Fibroblast of upper back skin (primary cell): ENCODE measurements around the gene CAPN11.

ENCODE experiments used
- DNase-seq: peaks from one replicate; pipeline ENCODE4 v3.0.0-alpha.2; 2013

Gene CAPN11

DNA sequence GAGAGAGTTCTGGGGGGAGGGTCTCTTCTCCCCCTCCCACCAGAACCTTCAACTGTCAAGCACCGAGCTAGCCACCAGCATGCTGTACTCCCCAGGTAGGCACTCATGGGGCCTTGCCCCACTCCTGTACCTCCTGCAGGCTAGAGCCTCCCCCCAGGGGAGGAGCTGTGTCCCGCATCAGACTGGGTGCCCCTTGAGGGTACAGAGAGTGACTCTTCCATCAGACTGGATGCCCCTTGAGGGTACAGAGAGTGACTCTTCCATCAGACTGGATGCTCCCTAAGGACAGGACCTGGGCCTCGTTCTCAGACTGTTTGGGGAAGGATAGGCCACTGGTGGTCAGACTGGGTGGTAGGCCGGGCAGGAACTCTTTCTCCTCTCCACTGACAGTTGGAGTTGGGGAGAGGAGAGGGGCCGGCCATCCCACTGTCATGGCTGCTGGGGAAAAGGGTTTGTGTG is at the start of gene CAPN11:
Gene CAPN11 (plus strand): TSS at position 51 of the 459 bp plus-strand sequence. CDS start 29 bp downstream, at position 80.
- DNase-seq = no peak

GRCh38 chr6:44109212-44109611 is 49.4 kb upstream of the CAPN11 start:
- no peak for DNase-seq

- no peak for DNase-seq
Observed at GRCh38 chr6:44110005-44110676, 48.5 kb upstream of the CAPN11 start.

DNA sequence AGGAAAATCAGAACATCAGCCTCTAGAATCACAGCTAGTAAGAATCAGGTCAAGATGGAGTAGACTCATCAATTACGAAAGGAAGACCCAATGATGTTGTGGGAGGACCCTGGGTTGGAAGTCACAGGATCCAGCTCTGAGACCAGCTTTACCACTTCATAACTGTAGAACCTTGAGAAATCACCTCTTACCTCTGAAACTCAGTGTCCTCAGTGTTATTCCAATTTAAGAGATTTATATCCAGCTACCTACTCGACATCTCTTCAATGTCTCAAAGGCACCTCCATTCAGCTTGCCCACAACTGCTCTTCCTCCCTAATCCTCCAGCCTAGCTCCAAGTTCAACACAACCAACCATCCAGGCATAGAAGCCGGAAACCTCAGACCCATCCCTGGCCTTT is 47.7 kb upstream of the CAPN11 start:
- DNase-seq = no peak

DNA sequence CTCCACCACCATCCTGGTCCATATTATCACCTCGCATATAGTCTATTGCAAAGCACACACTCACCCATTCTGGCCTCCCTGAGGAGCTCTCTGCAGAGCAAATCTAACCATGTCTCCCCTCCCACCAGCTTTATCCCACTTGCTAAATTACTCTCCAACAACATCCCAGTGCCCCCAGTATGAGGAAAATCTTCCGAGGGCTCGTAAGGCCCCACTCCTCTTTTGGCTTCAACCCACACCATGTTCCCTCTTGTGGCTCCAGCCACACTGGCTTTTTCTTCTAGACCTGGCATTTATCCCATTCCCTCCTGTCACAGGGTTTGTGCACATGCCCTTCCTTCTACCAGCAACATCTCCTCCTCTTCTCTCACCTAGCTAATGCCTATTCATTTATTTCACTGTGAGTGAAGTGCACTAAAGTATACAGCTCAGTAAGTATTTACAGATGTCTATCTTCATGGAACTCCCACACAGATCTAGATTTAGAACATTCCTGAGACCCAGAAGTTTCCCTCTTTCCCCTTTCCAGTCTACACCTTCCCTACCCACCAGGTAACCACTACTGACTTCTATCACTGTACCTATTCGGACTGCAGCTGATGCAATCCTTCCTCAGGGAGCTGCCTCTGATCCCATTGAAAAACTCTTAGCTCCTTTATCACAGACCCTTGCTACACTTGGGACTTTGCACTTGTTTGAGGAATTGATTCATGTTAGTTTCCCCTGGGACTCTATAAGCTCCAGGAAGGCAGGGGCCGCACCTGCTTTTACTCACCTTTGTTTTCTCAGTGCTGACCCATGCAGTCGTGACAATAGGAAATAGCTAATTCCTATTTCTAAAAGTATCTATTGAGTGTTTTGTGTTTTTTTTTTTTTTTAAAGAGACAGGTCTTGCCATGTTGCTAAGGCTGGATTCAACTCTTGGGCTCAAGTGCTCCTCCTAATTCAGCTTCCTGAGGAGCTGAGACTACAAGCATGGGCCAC is 46.9 kb upstream of the CAPN11 start:
- no peak for DNase-seq

- DNase-seq = no peak
Observed at GRCh38 chr6:44113414-44113813, 45.2 kb upstream of the CAPN11 start.

GRCh38 chr6:44115866-44116265 is 42.8 kb upstream of the CAPN11 start:
- DNase-seq = peak; percentile 46

GRCh38 chr6:44116641-44117382 is 41.8 kb upstream of the CAPN11 start:
- peak; percentile 85 for DNase-seq

DNA sequence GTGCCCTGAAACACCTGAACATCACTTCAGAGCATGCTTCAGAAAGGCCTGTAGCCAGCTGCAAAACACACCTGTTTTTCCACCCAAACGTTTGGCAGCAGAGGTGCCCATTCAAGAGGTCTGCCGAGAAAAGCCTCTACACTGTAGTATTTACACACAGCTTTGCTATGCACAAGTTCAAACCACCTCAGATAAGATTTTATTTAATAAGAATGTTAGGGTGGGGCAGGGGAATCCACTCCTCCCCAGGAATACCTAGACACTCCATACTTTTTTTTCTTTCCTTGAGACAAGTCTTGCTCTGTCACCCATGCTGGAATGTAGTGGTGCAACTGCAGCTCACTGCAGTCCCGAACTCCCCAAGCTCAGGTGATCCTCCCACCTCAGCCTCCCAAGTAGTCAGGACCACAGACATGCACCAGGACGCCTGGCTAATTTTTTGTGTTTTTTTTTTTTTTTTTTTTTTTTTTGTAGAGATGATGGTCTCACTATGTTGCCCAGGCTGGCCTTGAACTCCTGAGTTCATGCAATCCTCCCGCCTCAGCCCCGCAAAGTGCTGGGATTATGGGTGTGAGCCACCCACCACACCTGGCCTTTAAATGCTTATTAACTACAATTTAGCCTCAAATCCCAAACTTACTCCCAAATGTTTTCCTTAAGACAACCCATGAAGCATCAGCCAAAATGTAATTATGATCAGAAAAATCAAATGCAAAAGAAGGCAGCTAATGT is 41.1 kb upstream of the CAPN11 start:
- no peak for DNase-seq

DNA sequence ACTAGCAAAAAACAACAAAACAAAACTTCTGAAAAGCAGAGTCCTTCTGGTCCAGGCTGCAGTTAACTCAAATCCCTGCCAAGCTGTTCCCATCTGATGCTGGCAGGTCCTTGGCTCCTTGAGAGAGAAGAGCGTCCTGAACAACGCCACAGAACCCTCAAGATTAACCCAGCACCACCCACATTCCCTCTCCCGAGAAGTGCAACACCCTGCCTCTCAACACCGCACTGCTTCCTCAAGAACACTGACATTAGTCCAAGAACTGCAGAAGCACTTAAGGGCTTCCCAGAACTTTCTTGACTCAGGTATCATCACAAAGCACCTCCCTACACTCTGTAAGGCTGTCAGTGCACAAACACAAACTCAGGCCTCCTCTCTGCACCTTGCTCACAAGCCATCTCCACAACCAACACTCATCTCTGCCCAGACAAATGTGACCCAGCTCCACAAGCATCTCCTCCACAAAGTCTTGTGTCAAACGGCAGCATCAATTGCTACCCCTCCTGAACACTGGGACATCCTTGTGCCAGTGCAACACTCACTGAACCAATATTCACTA is 38.8 kb upstream of the CAPN11 start:
- DNase-seq = no peak

GRCh38 chr6:44120692-44121443 is 37.8 kb upstream of the CAPN11 start:
- DNase-seq = no peak

DNA sequence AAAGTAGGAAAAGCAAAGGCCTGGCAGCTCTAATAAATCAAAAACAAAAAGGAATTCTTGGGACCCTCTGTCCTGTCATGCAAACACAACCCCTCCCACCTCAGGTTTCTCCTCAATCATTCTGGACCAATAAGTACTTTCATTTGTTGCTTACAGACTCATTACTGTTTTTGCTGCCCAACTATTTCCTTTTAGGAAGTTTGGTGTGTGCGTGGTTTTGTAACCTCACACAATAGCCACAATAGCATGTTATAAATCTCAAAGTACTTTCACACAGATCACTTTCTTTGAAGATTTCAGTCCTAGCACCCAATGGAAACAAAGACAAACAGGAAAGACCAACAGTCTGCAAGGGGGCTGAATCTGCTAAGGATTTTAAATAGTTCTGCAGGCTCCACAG is 35.8 kb upstream of the CAPN11 start:
- no peak for DNase-seq

DNA sequence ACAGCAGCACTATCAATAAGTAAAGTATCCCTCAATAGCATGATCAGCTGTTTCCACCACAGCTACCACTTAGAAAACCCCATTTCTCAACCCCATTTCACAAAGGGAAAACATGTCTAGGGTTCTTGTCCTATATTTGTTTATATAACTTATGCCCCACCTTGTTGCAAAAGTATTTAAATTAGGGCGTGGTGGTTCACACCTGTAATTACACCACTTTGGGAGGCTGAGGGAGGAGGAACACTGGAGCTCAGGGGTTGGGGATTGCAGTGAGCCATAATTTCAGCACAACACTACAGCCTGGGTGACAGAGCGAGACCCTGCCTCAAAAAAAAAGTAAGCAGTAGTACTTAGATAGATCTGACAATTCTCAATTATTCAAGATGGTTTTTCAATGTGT is 35.1 kb upstream of the CAPN11 start:
- DNase-seq = no peak

DNA sequence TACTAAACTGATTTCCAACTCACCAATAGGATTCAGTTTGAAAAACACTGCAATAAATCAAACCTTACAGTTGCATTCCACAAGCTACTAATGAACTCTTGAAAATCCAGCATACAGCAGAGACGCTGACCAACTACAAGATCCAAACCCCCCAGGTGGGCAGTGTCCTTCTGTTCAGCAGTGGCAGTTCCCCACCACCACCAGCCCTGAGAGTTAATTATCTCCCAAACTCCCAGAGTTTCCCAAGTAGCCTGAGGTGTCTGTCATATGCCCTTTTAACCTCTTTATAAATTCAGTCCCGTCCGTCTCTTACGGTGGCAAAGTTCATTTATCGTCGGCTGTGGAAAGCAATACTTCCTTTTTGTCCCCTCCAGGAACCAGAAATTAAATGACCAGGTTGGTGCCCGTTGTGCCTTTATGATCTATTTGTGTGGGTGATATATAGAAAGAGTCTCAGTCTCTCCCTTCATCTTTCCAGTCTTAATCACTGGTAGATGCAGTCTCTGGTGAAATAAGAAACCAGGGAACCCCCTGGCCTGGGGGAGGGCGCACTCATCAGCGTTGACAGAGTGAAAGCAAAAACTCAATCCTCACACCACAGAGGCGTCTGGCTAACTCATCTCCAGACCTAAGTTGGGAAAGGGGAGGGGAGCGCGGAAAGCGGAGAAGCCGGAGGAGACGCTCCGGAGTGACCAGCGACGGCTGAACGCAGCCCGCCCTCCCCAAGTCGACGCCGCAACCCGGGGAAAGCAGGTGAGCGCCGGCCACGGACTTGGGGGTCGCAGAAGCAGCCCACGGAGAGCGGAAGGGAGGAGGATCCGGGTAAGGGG is 32.1 kb upstream of the CAPN11 start:
- DNase-seq = peak; percentile 80

GRCh38 chr6:44127186-44128019 is 31.2 kb upstream of the CAPN11 start, which contains the start of the genes MRPL14 and TMEM63B:
MRPL14 (minus strand) TSS chr6:44127452; CDS start chr6:44116611, 10,841 bp downstream.
TMEM63B (plus strand) TSS chr6:44127554; CDS start chr6:44134585, 7,031 bp downstream.
- DNase-seq = peak; percentile 87

- no peak for DNase-seq
Observed at GRCh38 chr6:44128020-44128917, 30.4 kb upstream of the CAPN11 start.

- no peak for DNase-seq
Observed at GRCh38 chr6:44129841-44130322, 28.7 kb upstream of the CAPN11 start.

GRCh38 chr6:44131892-44132291 is 26.7 kb upstream of the CAPN11 start:
- DNase-seq = no peak
